ENCODE results near the gene KCNMA1. TPM values are rescaled to one million over a fixed set of nuclear protein-coding genes. Genes with fewer than 3 reads are reported as not detected.

Gene KCNMA1
- total RNA-seq, 1 experiment from 2014 or later: 143 TPM

- Histone ChIP-seq H3K9ac (ENCODE audit: low read length) (no peak overlapping the region), H3K4me2 (ENCODE audit: low read length) (no peak overlapping the region), H3K79me2 (ENCODE audit: low read length) (no peaks in the 10 kb centered on the region), H2AFZ (ENCODE audit: low read length) (no peak overlapping the region), H3K27me3 (ENCODE audit: low read length) (no peaks in the 10 kb centered on the region), H4K20me1 (ENCODE audit: low read length) (no peaks in the 10 kb centered on the region), H3F3A (ENCODE audit: low read length, unreplicated experiment) (peaks cover 8% of the 10 kb centered on the region), H3K36me3 (ENCODE audit: low read depth, low read length) (no peaks in the 10 kb centered on the region), H3K9me2 (replicated peaks; ENCODE audit: low read length) (no peaks in the 10 kb centered on the region), H3K4me1 (ENCODE audit: insufficient read depth, low read length) (peaks cover 28% of the 10 kb centered on the region), H3K27ac (ENCODE audit: low read length) (no peak overlapping the region), H3K9me3 (ENCODE audit: low read length) (no peaks in the 10 kb centered on the region), H3K4me3 (ENCODE audit: low read length) (no peak overlapping the region)
- ATAC-seq: no peak
- TF ChIP-seq EZH2phosphoT487 (IDR thresholded peaks at IDR 0.05; ENCODE audit: borderline replicate concordance, low read length): no peak
- TF ChIP-seq EZH2 (IDR thresholded peaks at IDR 0.05; ENCODE audit: low read length, unreplicated experiment): no peak
- TF ChIP-seq CTCF (conservative IDR thresholded peaks at IDR 0.05; ENCODE audit: low read depth, low read length): no peak
- ChIA-PET CTCF (interaction anchor here (0.6 kb wide), 1 partner anchor 79 kb away, joined by 3 read pairs; no protein-coding TSS in a partner anchor), POLR2A (ENCODE audit: unreplicated experiment) (no interaction called here)
- intact Hi-C loops (cut with micrococcal nuclease): no loop called here
- DNase-seq: no peak
- BruUV-seq (replicated peaks): no TSS peak
Measured at GRCh38 chr10:77109351-77109994, 528.1 kb downstream of the KCNMA1 start.

- Histone ChIP-seq H3K36me3 (ENCODE audit: low read depth, low read length) (no peaks in the 10 kb centered on the region), H3K27ac (ENCODE audit: low read length) (no peak overlapping the region), H3K27me3 (ENCODE audit: low read length) (no peaks in the 10 kb centered on the region), H4K20me1 (ENCODE audit: low read length) (no peaks in the 10 kb centered on the region), H3K4me2 (ENCODE audit: low read length) (no peak overlapping the region), H3K9ac (ENCODE audit: low read length) (no peak overlapping the region), H2AFZ (ENCODE audit: low read length) (no peak overlapping the region), H3K9me3 (ENCODE audit: low read length) (no peaks in the 10 kb centered on the region), H3K9me2 (replicated peaks; ENCODE audit: low read length) (no peaks in the 10 kb centered on the region), H3K79me2 (ENCODE audit: low read length) (no peaks in the 10 kb centered on the region), H3K4me3 (ENCODE audit: low read length) (no peak overlapping the region), H3K4me1 (ENCODE audit: insufficient read depth, low read length) (peaks cover 20% of the 10 kb centered on the region), H3F3A (ENCODE audit: low read length, unreplicated experiment) (no peaks in the 10 kb centered on the region)
- ATAC-seq (no peak), DNase-seq (no peak)
- CTCF ChIA-PET: no interaction called here
- BruUV-seq (replicated peaks): no TSS peak
- POLR2A ChIA-PET (ENCODE audit: unreplicated experiment): interaction anchor here (0.7 kb wide), 1 partner anchor 791 kb away, joined by 5 read pairs; no protein-coding TSS in a partner anchor
- intact Hi-C loops (cut with micrococcal nuclease): no loop called here
- TF ChIP-seq EZH2phosphoT487 (IDR thresholded peaks at IDR 0.05; ENCODE audit: borderline replicate concordance, low read length) (no peak), EZH2 (IDR thresholded peaks at IDR 0.05; ENCODE audit: low read length, unreplicated experiment) (no peak), CTCF (conservative IDR thresholded peaks at IDR 0.05; ENCODE audit: low read depth, low read length) (no peak)
Measured at GRCh38 chr10:77106676-77107075, 530.9 kb downstream of the KCNMA1 start.

GRCh38 chr10:77105761-77106221 is 531.8 kb downstream of the KCNMA1 start:
- DNase-seq (no peak), ATAC-seq (no peak)
- no peak overlapping the region for H3K4me3 ChIP-seq (ENCODE audit: low read length)
- no peak overlapping the region for H3K27ac ChIP-seq (ENCODE audit: low read length)
- no peaks in the 10 kb centered on the region for H3K9me2 ChIP-seq (replicated peaks; ENCODE audit: low read length)
- H4K20me1 ChIP-seq (ENCODE audit: low read length): no peaks in the 10 kb centered on the region
- ChIA-PET CTCF (no interaction called here), POLR2A (ENCODE audit: unreplicated experiment) (no interaction called here)
- no peaks in the 10 kb centered on the region for H3F3A ChIP-seq (ENCODE audit: low read length, unreplicated experiment)
- no peaks in the 10 kb centered on the region for H3K79me2 ChIP-seq (ENCODE audit: low read length)
- peaks cover 17% of the 10 kb centered on the region for H3K4me1 ChIP-seq (ENCODE audit: insufficient read depth, low read length)
- intact Hi-C loops (cut with micrococcal nuclease): no loop called here
- no peaks in the 10 kb centered on the region for H3K27me3 ChIP-seq (ENCODE audit: low read length)
- no peaks in the 10 kb centered on the region for H3K9me3 ChIP-seq (ENCODE audit: low read length)
- no peak overlapping the region for H3K9ac ChIP-seq (ENCODE audit: low read length)
- no peak for TF ChIP-seq EZH2phosphoT487 (IDR thresholded peaks at IDR 0.05; ENCODE audit: borderline replicate concordance, low read length)
- no peak for TF ChIP-seq EZH2 (IDR thresholded peaks at IDR 0.05; ENCODE audit: low read length, unreplicated experiment)
- no peak for TF ChIP-seq CTCF (conservative IDR thresholded peaks at IDR 0.05; ENCODE audit: low read depth, low read length)
- H3K36me3 ChIP-seq (ENCODE audit: low read depth, low read length): peaks cover 3% of the 10 kb centered on the region; the same call in 1 of the 2 replicates
- H3K4me2 ChIP-seq (ENCODE audit: low read length): no peak overlapping the region
- BruUV-seq (replicated peaks): no TSS peak
- H2AFZ ChIP-seq (ENCODE audit: low read length): no peak overlapping the region

Data from PC-3 (cell line).